GM12878 (cell line): ENCODE measurements around the gene AP3D1. TPM values are rescaled to one million over a fixed set of nuclear protein-coding genes. Genes with fewer than 3 reads are reported as not detected.

Source experiments
- ATF7 ChIP-seq: fragments of 450-650 bp; IDR thresholded peaks from 2 replicates; pipeline ENCODE4 v1.6.1; 2016; ENCODE audit warnings: low read depth, mild to moderate bottlenecking
- EGR1 ChIP-seq, 2 experiments: IDR thresholded peaks; 1 replicate in 1 of 2; 2 replicates in 1 of 2; pipeline ENCODE4 v1.6.1; 2011 to 2012; ENCODE audit warnings: low read depth in 2 of 2, low read length in 2 of 2, borderline replicate concordance in 1 of 2, mild to moderate bottlenecking in 1 of 2, moderate library complexity in 1 of 2
- ETV6 ChIP-seq, 2 experiments: fragments of 450-650 bp in 1 of 2; IDR thresholded peaks in 1 of 2; conservative IDR thresholded peaks in 1 of 2; 2 replicates each; pipeline ENCODE4 v1.6.1; 2014; ENCODE audit warnings: antibody characterized with exemption in 1 of 2, borderline replicate concordance in 1 of 2, low read depth in 1 of 2, mild to moderate bottlenecking in 1 of 2, moderate library complexity in 1 of 2
- IRF3 ChIP-seq: fragments of 450-650 bp; IDR thresholded peaks from 2 replicates; pipeline ENCODE4 v1.6.1; 2014; ENCODE audit warnings: mild to moderate bottlenecking
- PAX5 ChIP-seq: IDR thresholded peaks from 2 replicates; pipeline ENCODE4 v1.6.1; 2011; ENCODE audit warnings: low read depth, low read length, borderline replicate concordance
- POLR2A ChIP-seq: IDR thresholded peaks from 2 replicates; pipeline ENCODE4 v1.6.1; 2011; ENCODE audit warnings: low read depth, mild to moderate bottlenecking, low read length
- REST ChIP-seq: IDR thresholded peaks from 2 replicates; pipeline ENCODE4 v1.6.1; 2012; ENCODE audit warnings: mild to moderate bottlenecking, low read depth, low read length
- ZNF207 ChIP-seq: fragments of 450-650 bp; IDR thresholded peaks from 2 replicates; pipeline ENCODE4 v1.6.1; 2014; ENCODE audit warnings: antibody characterized with exemption, mild to moderate bottlenecking, borderline replicate concordance
- ZNF687 ChIP-seq: fragments of 450-650 bp; IDR thresholded peaks from 2 replicates; pipeline ENCODE4 v1.6.1; 2017; ENCODE audit warnings: mild to moderate bottlenecking, moderate library complexity
- polyA plus RNA-seq, 11 experiments: library from polyadenylated mRNA; depleted of rRNA in 4 of 11; unstranded in 6 of 11; stranded (reverse) in 5 of 11; fragments of >200 nt; fragmentation: Nextera tagmentation in 4 of 11; fragmentation: Illumina TruSeq in 1 of 11; extraction: Ambion mirVana in 4 of 11; extraction: Trizol in 1 of 11; gene quantifications; 1 replicate in 1 of 11; 2 replicates in 10 of 11; pipeline versions ENCODE4 v1.2.1 to v1.2.3, GENCODE V29; 2011 to 2016; ENCODE audit warnings: inconsistent platforms in 2 of 11, missing spikeins in 2 of 11, low read depth in 1 of 11
- total RNA-seq, 4 experiments: library from RNA; depleted of rRNA in 3 of 4; stranded (reverse); fragments of >200 nt in 3 of 4; fragmentation: Illumina TruSeq in 1 of 4; extraction: Trizol in 1 of 4; gene quantifications; 2 replicates each; pipeline versions ENCODE4 v1.2.1 to v1.2.3, GENCODE V29; 2013 to 2021
- TF ChIP-seq, protein P1 (sequence below): fragments of 450-650 bp; IDR thresholded peaks from 2 replicates; pipeline ENCODE4 v1.6.1; 2016; ENCODE audit warnings: mild to moderate bottlenecking, moderate library complexity, borderline replicate concordance
- TF ChIP-seq, protein P2 (sequence below): fragments of 450-650 bp; IDR thresholded peaks from 2 replicates; pipeline ENCODE4 v1.6.1; 2018; ENCODE audit warnings: mild to moderate bottlenecking, low read depth, moderate library complexity; ENCODE audit not compliant: partially characterized antibody

The AP3D1 gene
- total and polyA plus RNA-seq, 10 of the 15 experiments (the other 5 are each of a cell fraction or from before 2014, with no cell fraction given): 1.5 to 108 (median 59.1) TPM

DNA sequence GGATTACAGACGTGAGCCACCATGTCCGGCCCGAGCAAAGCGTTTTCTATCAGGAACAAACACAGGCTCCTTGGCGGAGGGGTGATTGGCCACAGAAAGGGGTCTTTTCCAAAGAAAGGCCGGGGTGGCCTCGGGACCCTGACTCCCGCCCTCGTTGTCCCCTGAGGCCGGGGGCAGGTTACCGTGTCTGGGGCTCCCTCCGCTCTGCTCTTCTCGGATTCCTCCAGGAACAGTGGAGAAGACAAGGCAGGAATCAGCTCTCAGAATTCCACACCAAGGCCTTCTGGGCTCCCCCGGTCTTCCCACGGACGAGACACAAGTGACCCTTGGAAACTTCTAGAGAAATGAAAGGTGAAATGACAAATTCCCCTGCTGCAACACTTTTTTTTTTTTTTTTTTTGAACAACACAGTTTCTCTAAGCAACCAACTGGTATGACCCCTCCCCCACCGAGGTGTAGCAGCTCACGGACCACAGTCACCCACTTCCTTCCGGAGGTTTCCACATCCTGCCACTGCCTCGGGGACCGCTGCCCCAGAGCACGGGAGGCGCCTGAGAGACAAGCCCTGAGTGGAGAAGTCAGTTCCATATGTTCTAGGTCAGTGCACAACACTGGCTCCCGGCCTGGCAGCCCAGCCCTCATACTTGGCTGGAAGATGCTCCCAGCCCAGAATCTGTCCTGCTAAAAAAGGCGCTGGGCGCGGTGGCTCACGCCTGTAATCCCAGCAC lies 66.2 kb downstream of the AP3D1 start (continued):
- TF ChIP-seq, protein P1, sequence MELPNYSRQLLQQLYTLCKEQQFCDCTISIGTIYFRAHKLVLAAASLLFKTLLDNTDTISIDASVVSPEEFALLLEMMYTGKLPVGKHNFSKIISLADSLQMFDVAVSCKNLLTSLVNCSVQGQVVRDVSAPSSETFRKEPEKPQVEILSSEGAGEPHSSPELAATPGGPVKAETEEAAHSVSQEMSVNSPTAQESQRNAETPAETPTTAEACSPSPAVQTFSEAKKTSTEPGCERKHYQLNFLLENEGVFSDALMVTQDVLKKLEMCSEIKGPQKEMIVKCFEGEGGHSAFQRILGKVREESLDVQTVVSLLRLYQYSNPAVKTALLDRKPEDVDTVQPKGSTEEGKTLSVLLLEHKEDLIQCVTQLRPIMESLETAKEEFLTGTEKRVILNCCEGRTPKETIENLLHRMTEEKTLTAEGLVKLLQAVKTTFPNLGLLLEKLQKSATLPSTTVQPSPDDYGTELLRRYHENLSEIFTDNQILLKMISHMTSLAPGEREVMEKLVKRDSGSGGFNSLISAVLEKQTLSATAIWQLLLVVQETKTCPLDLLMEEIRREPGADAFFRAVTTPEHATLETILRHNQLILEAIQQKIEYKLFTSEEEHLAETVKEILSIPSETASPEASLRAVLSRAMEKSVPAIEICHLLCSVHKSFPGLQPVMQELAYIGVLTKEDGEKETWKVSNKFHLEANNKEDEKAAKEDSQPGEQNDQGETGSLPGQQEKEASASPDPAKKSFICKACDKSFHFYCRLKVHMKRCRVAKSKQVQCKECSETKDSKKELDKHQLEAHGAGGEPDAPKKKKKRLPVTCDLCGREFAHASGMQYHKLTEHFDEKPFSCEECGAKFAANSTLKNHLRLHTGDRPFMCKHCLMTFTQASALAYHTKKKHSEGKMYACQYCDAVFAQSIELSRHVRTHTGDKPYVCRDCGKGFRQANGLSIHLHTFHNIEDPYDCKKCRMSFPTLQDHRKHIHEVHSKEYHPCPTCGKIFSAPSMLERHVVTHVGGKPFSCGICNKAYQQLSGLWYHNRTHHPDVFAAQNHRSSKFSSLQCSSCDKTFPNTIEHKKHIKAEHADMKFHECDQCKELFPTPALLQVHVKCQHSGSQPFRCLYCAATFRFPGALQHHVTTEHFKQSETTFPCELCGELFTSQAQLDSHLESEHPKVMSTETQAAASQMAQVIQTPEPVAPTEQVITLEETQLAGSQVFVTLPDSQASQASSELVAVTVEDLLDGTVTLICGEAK: peak; percentile 91; the same call in 1 of the 2 replicates
- TF ChIP-seq ZNF207 (peak; percentile 75; the same call in 1 of the 2 replicates), POLR2A (peak; percentile 93), ETV6 (conservative IDR thresholded peaks at IDR 0.05 in 1 of 2, IDR thresholded peaks at IDR 0.05 in 1 of 2; ENCODE audit: borderline replicate concordance in 1 of 2, low read depth in 1 of 2) (peak in 1 of 2 experiments; percentile 98; a peak in 2 of 4 replicates), EGR1 (IDR thresholded peaks at IDR 0.05; ENCODE audit: borderline replicate concordance in 1 of 2, low read depth in 2 of 2, low read length in 2 of 2) (peak in 1 of 2 experiments; percentile 76; a peak in 2 of 3 replicates), IRF3 (no peak), ZNF687 (peak; percentile 92), REST (no peak; the same call in none of the 2 replicates), PAX5 (peak; percentile 96), ATF7 (peak; percentile 85)
- TF ChIP-seq, protein P2, sequence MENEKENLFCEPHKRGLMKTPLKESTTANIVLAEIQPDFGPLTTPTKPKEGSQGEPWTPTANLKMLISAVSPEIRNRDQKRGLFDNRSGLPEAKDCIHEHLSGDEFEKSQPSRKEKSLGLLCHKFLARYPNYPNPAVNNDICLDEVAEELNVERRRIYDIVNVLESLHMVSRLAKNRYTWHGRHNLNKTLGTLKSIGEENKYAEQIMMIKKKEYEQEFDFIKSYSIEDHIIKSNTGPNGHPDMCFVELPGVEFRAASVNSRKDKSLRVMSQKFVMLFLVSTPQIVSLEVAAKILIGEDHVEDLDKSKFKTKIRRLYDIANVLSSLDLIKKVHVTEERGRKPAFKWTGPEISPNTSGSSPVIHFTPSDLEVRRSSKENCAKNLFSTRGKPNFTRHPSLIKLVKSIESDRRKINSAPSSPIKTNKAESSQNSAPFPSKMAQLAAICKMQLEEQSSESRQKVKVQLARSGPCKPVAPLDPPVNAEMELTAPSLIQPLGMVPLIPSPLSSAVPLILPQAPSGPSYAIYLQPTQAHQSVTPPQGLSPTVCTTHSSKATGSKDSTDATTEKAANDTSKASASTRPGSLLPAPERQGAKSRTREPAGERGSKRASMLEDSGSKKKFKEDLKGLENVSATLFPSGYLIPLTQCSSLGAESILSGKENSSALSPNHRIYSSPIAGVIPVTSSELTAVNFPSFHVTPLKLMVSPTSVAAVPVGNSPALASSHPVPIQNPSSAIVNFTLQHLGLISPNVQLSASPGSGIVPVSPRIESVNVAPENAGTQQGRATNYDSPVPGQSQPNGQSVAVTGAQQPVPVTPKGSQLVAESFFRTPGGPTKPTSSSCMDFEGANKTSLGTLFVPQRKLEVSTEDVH: peak; percentile 39
